GM19025 (cell line): Measurements from ENCODE around the gene RBX1.

Experiments
- ATAC-seq: cut with Tn5 transposase; IDR thresholded peaks from one replicate; pipeline ENCODE4 v1.9.1; 2021; ENCODE audit warnings: mild to moderate bottlenecking, low read depth, moderate library complexity; ENCODE audit not compliant: unreplicated experiment

RBX1 gene

GRCh38 chr22:41021061-41021612 lies 70.0 kb downstream of the RBX1 start:
- ATAC-seq, result no peak

- no peak for ATAC-seq
These were observed 70.7 kb downstream of the RBX1 start for GRCh38 chr22:41021613-41022454.

- no peak for ATAC-seq
These were observed 71.5 kb downstream of the RBX1 start for GRCh38 chr22:41022470-41023298.
